SK-N-SH treated with all-trans-retinoic acid at 6 μM for 48 hours (cell line): Measurements from ENCODE around the gene TASP1.

Experiments
- ATAC-seq: fragments of 200-7000 bp; cut with Tn5 transposase; 3 replicates; pipeline ENCODE4 v1.9.1; 2020; ENCODE audit warnings: mild to moderate bottlenecking, moderate library complexity
- BACH2 ChIP-seq: fragments of 250-450 bp; sonication (Bioruptor Pico); IDR thresholded peaks from 2 replicates; pipeline ENCODE4 v1.9.0; 2021; ENCODE audit warnings: mild to moderate bottlenecking, borderline replicate concordance
- ESRRG ChIP-seq: fragments of 250-450 bp; sonication (Bioruptor Pico); IDR thresholded peaks from 2 replicates; pipeline ENCODE4 v1.6.1; 2021; ENCODE audit warnings: mild to moderate bottlenecking
- ISL1 ChIP-seq: fragments of 250-450 bp; sonication (Bioruptor Pico); IDR thresholded peaks from 2 replicates; pipeline ENCODE4 v2.1.2; 2022; ENCODE audit warnings: mild to moderate bottlenecking, moderate library complexity
- OSR1 ChIP-seq: fragments of 250-450 bp; sonication (Bioruptor Pico); IDR thresholded peaks from 2 replicates; pipeline ENCODE4 v1.8.0; 2022; ENCODE audit warnings: moderate library complexity, mild to moderate bottlenecking, inconsistent platforms
- PPARA ChIP-seq: fragments of 250-450 bp; sonication (Bioruptor Pico); IDR thresholded peaks from 2 replicates; pipeline ENCODE4 v1.5.0; 2020; ENCODE audit warnings: mild to moderate bottlenecking, borderline replicate concordance
- RARB ChIP-seq: fragments of 250-450 bp; sonication (Bioruptor Pico); IDR thresholded peaks from 2 replicates; pipeline ENCODE4 v1.8.0; 2021; ENCODE audit warnings: mild to moderate bottlenecking, moderate library complexity
- SNAI2 ChIP-seq: fragments of 250-450 bp; sonication (Bioruptor Pico); IDR thresholded peaks from 2 replicates; pipeline ENCODE4 v1.5.0; 2020; ENCODE audit warnings: mild to moderate bottlenecking, moderate library complexity
- TOX ChIP-seq: fragments of 250-450 bp; sonication (Bioruptor Pico); IDR thresholded peaks from 2 replicates; pipeline ENCODE4 v1.8.0; 2021; ENCODE audit warnings: mild to moderate bottlenecking, moderate library complexity, borderline replicate concordance
- ZFP30 ChIP-seq: fragments of 450-650 bp; formaldehyde crosslinking; IDR thresholded peaks from 2 replicates; pipeline ENCODE4 v1.5.0; 2022; ENCODE audit warnings: mild to moderate bottlenecking, moderate library complexity
- ZNF70 ChIP-seq: fragments of 450-650 bp; formaldehyde crosslinking; IDR thresholded peaks from 2 replicates; pipeline ENCODE4 v1.5.0; 2020; ENCODE audit warnings: mild to moderate bottlenecking, moderate library complexity
- ZNF8 ChIP-seq: fragments of 450-650 bp; formaldehyde crosslinking; IDR thresholded peaks from 2 replicates; pipeline ENCODE4 v1.5.0; 2020; ENCODE audit warnings: mild to moderate bottlenecking, moderate library complexity
- TF ChIP-seq, protein P1 (sequence below): fragments of 250-450 bp; sonication (Bioruptor Pico); IDR thresholded peaks from 2 replicates; pipeline ENCODE4 v1.5.1; 2021; ENCODE audit warnings: mild to moderate bottlenecking, moderate library complexity
- TF ChIP-seq, protein P2 (sequence below): fragments of 250-450 bp; sonication (Bioruptor Pico); IDR thresholded peaks from 2 replicates; pipeline ENCODE4 v1.8.0; 2021; ENCODE audit warnings: low read depth, mild to moderate bottlenecking, moderate library complexity, borderline replicate concordance

The TASP1 gene

DNA sequence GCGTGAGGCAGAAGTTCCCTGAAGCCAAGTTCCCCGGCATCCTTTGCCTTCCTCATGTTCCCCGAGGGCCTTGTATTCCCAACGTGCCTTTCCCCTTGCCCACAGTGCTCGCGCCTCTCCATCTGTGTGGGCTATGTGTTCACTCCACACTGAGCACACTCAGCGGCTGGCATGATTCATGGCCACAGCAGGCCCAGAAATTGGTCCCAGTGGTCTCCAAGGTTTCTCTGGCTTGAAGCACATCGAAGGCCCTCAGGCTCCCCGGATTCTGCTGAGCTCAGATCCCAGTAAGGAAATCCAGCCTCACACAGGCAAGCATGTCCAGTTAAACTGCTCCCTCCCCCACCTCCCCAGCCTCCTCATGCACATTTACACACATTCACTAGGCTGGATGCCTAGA, 294.1 kb downstream of the TASP1 start:
- TF ChIP-seq ISL1 (CRISPR knock-in tag) (no peak), OSR1 (CRISPR knock-in tag) (no peak), ZFP30 (CRISPR knock-in tag) (no peak), ESRRG (CRISPR knock-in tag) (no peak), ZNF8 (CRISPR knock-in tag) (no peak)
- TF ChIP-seq, protein P1, sequence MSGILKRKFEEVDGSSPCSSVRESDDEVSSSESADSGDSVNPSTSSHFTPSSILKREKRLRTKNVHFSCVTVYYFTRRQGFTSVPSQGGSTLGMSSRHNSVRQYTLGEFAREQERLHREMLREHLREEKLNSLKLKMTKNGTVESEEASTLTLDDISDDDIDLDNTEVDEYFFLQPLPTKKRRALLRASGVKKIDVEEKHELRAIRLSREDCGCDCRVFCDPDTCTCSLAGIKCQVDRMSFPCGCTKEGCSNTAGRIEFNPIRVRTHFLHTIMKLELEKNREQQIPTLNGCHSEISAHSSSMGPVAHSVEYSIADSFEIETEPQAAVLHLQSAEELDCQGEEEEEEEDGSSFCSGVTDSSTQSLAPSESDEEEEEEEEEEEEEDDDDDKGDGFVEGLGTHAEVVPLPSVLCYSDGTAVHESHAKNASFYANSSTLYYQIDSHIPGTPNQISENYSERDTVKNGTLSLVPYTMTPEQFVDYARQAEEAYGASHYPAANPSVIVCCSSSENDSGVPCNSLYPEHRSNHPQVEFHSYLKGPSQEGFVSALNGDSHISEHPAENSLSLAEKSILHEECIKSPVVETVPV, result no peak
- ATAC-seq, result no peak

DNA sequence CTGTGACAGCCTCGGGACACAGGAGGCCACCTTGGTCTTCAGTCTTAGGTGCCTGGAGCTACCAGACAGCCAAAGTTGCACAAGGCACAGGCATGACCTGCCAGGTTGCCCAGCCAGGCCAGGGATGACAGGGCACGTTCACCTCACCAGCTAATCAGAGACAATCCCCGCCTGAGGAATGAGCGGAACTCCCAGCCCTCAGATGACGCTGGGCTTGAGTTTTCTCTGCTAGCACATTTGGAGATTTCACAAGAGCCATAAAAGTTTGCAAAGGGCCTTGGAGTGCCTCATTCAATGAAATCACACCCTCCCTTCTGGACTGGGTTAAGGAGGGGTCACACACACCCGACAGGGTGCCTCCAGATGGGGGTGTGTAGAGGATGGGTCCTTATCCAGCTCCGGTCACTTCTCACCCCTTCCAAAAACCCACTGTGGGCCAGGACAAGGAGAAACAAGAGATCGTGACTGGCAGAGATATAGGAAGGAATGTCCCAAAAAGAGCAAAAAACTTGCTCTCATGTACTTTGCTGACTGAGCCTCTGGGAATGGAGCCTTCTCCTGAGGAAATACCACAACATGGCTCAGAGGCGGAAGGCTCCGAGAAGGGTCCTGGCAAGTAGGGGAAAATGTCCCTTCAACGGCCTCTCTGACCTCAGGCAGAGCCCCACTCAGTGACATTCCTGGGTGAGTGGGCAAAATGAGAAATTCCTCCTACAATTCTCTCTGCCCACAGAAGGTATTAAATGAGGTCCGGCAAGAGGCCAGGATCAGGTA, 296.1 kb downstream of the TASP1 start:
- ATAC-seq, result no peak
- TF ChIP-seq ZFP30 (CRISPR knock-in tag) (no peak), SNAI2 (no peak), PPARA (no peak), RARB (CRISPR knock-in tag) (no peak), ZNF70 (CRISPR knock-in tag) (no peak), BACH2 (CRISPR knock-in tag) (no peak)
- TF ChIP-seq, protein P2, sequence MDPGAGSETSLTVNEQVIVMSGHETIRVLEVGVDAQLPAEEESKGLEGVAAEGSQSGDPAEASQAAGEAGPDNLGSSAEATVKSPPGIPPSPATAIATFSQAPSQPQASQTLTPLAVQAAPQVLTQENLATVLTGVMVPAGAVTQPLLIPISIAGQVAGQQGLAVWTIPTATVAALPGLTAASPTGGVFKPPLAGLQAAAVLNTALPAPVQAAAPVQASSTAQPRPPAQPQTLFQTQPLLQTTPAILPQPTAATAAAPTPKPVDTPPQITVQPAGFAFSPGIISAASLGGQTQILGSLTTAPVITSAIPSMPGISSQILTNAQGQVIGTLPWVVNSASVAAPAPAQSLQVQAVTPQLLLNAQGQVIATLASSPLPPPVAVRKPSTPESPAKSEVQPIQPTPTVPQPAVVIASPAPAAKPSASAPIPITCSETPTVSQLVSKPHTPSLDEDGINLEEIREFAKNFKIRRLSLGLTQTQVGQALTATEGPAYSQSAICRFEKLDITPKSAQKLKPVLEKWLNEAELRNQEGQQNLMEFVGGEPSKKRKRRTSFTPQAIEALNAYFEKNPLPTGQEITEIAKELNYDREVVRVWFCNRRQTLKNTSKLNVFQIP, result no peak

DNA sequence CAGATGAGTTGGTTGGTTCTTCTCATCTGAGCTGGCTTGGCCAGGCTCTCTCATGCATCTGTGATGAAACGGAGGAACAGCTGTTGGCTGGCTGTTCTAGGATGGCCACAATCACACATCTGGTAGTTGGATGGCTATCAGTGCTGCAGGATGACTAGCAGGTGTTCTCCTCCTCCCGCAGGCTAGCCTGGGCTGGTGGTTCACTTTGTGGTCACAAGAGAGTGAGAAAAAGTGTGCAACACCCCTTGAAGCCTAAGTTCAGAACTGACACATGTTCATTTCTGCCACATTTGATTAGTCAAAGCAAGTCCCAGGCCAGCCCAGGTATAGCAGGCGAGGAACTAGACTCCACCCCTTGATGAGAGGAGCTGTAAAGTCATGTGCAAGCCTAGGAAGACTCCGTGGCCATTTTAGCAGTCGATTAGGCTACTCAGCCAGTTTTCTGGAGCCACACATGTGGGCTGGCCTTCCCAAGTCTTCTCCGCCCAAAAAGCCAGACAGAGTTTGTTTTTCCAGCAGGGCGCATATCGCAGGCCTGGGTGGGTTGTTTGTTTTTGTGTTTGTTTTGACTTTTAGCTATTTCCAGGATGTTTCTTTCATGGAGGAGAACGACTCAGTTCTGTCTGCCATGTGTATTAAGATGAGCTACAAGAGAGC, 296.9 kb downstream of the TASP1 start:
- no peak for TF ChIP-seq TOX (CRISPR knock-in tag)
- no peak for ATAC-seq

DNA sequence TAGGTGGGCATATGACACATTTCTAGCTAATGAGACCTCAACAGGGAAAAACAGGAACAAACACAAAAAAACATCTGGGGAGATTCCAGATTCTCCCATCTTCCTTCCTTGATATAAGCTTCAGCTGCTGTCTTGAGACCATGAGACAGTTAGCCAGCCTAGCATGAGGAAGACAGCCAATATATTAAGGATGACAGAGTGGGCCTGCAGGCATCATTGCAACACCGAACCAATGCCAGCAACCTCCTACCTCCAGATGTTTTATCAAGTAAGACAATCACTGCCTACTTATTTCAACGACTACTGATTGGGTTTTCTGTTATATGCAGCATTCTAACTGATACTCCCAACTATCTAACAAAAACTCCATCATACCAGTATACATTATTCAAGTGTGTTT, 298.6 kb downstream of the TASP1 start:
- no peak for TF ChIP-seq ZNF70 (CRISPR knock-in tag)
- no peak for ATAC-seq
